HUDEP-2 (cell line): ENCODE data around the gene GCKR.

ENCODE experiments used
- DNase-seq, 76 experiments: peaks; one replicate each; lab custom pipeline; 2025; ENCODE audit not compliant: unreplicated experiment in 76 of 76; lab: John Stamatoyannopoulos, UW

GCKR gene

GRCh38 chr2:27569398-27569797 lies 72.8 kb downstream of the GCKR start:
- DNase-seq, result no peak

- no peak for DNase-seq
Measured at GRCh38 chr2:27571197-27571596, 74.6 kb downstream of the GCKR start.

GRCh38 chr2:27571681-27572080 lies 75.0 kb downstream of the GCKR start:
- no peak for DNase-seq

GRCh38 chr2:27572439-27572838 lies 75.8 kb downstream of the GCKR start:
- DNase-seq, result no peak

- no peak for DNase-seq
Measured at GRCh38 chr2:27572998-27573429, 76.4 kb downstream of the GCKR start.
